HG03460 (cell line): ENCODE measurements around the gene ZNF212.
A peak's percentile ranks its signal among the peaks of the same experiment; 100 is the strongest.
"Not testable (repeated sequence)": the region's sequence is repeated elsewhere in the genome, so short reads cannot be mapped to it uniquely, and the experiment has no call there.

Experiments used
- ATAC-seq: cut with Tn5 transposase; IDR thresholded peaks from one replicate; pipeline ENCODE4 v1.9.1; 2021; ENCODE audit not compliant: unreplicated experiment

Gene ZNF212

DNA sequence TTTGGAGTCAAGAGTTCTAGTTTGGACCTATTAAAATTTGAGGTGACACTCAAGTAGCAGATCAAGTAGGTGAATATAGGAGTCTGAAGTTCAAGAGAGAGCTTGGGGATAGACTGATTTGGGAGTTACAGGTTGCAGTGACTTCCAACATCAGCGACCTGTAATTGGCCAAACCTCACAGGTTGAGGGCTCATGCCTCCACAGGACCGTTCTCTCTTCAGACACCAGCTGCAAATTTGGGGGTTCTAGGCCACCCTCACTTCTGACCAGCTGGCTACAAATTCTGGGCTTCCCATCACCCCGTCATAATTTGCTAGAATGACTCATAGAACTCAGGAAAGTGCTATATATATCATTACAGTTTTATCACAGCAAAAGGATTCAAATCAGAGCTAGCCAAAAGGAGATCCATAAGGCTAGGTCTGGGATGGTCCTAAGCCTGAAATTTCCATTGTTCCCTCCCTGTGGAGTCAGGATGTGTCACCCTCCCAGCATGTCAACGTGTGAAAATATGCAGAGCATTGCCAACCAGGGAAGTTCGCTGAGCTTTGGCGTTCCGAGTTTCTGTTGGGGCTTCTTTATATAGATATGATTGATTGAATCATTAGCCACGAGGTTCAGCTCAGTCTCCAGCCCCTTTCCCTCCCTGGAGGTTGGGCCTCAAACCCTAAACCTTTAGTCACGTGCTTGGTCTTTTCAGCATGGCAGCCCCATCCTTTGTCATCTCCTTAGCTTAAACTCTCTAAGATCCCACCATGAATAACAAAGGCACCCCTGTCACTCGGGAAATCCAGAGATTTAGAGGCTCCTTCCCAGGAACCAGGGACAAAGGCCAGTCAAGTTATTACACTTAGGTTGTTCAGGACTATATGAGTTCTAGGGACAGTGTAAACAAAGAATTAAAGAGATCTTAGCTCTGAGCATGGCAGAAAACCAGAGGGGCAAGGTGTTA is 20.7 kb upstream of the ZNF212 start:
- ATAC-seq, result no peak

DNA sequence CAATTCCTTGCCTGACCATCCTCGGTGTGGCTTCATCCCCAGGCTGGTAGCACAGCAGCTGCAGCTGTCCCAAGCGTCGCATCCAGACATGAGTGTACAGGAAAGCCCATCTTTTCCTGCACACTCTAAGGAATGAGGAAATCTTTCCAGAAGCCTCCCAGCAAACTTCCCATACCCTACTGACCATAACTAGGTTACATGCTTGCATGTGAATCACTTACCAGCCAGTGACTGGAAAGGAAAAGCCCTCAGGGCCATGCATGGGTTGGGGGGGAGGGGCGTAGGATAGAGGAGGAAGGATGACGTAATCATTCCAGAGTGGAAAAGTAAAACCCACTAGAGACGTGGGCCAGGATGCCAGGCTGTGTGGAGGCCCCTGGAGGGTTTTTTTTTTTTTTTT is 18.9 kb upstream of the ZNF212 start:
- ATAC-seq, result no peak

DNA sequence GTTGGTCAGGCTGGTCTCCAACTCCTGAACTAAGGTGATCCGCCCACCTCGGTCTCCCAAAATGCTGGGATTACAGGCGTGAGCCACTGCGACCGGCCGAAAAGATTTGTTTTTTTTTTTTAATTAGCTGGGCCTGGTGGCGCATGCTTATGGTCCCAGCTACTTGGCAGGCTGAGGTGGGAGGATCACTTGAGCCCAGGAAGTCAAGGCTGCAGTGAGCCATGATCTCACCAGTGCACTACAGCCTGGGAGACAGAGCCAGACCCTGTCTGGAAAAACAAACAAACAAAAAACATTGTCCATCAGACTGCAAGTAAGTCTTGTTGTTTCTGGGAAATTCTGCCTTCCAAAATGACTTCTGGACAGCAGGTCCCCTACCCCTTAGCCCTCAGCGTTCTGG is 16.3 kb upstream of the ZNF212 start:
- ATAC-seq, result no peak

DNA sequence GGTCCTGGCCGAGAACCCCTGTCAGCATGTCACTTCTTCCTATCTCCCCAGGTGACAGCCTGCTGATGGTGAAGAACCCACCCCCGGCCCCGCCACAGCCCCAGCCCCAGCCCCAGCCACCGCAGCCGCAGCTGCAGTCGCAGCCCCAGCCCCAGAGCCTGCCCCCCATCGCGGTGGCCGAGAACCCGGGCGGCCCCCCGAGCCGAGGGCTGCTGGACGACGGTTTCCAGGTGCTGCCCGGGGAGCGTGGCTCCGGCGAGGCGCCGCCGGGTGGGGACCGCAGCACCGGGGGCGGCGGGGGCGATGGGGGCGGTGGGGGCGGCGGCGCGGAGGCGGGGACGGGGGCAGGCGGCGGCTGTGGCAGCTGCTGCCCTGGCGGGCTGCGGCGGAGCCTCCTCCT is 15.7 kb upstream of the ZNF212 start:
- no peak for ATAC-seq

DNA sequence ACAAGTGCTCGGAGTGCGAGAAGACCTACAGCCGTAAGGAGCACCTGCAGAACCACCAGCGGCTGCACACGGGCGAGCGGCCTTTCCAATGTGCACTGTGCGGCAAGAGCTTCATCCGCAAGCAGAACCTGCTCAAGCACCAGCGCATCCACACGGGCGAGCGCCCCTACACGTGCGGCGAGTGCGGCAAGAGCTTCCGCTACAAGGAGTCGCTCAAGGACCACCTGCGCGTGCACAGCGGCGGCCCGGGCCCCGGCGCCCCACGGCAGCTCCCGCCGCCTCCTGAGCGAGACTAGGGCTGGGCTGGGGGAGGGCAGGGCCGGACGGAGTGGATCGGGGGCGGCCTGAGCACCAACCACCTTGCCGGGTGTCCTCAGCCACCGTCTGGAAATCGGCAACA is 15.1 kb upstream of the ZNF212 start:
- no peak for ATAC-seq

DNA sequence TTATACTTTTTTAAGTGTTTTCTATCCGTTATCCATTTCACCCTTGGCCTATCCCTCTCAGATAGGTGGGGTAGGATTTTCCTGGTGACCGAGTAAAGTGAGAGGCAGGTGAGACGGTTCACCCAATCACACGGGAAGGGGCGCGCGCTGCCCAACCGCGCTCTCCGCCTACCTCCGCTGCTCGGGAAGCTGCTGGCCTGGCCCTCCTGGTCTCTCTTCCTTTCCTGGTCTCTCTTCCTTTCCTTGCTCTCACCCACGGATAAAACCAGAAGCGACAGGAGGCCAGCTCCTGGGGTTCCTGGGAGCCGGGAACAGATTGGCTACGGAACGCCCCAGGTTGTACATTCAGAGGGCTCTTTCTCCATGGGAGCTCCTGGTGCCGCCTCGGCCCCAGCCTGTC is 14.3 kb upstream of the ZNF212 start:
- no peak for ATAC-seq

DNA sequence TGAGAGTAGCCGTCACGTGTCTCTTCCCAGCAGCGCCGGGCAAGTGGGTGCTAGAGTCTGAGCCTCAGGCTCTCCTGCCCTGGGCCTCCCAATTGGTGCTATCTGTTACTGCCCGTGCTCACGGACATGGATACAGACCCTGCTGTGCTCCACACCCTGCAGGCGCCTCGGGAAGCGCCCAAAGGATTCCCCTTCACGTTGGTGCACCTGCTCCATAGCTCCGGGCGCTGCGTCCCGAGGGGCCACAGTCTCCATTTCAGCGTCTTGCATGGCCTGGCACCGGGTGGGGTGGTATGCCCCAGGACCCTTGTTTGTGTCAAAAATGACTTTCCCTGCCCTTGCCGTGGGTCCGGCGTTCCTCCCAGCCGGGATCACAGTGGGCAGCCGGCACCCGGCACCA is 13.8 kb upstream of the ZNF212 start:
- ATAC-seq, result no peak

DNA sequence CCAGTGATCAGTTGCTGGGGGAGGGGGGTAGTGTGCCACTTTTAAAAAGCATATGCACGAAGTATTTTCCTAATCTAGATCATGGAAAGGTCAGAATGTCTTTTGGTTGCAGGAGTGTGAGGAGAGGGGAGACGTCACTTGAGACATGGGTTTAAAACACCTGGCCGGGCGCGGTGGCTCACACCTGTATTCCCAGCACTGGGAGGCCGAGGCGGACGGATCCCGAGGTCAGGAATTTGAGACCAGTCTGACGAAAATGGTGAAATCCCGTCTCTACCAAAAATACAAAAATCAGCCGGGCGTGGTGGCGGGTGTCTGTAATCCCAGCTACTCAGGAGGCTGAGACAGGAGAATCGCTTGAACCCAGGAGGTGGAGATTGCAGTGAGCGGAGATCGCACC is 13.1 kb upstream of the ZNF212 start:
- not testable (repeated sequence) for ATAC-seq

DNA sequence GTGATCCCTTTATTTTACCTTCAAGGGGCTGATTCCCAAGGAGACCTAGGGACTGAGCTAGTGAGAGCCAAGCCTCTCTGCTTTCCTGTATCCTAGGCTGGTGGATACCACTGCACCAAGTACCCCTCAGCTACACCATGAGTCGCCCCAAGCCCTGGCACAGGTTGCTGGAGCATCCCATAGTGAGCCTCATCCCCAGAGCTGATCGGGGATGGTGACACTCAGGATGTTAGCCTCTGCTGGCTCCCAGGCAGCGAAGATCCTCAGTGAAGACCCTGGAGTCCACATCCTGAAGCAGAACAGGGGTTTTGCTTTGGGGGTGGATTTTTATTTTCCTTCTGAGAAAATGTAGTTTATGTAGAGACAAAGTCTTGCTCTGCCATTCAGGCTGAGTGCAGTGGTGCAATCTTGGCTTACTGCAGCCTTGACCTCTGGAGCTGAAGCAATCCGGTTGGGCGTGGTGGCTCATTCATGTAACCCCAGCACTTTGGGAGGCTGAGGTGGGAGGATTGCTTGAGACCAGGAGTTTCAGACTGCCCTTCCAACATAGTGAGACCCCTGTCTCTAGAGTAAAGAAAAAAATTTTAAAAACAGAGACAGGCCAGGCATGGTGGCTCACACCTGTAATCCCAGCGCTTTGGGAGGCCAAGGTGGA is 12.5 kb upstream of the ZNF212 start:
- ATAC-seq, result no peak

DNA sequence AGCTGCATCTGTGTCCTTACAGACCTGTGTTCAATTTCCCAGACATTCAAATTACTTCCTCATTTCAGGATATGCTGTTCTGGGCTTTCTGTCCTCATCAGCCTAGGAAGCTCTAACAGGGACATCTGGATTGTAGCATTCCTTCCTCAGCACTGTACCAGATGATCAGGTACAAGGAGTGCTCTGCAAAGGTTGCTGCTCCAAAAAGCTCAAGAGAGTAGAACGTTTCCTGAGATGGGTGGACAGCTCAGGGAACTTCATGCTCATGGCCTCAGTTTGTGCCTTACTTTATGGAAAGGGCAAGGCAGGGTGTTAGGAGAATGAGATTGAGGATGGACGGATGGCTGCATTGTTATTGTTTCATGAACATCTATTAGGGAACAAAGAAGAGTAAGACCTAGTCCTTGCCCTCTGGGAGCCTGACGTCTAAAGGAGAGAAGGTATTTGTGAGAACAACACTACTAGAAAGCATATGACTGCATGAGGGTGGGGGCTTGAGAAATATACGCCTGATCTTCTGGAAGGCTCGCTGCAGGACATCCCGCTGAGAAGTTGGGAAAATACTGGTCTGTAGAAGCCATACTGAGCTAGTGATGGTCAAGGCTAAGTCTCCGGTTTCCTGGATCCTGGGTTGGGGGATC is 10.5 kb upstream of the ZNF212 start:
- no peak for ATAC-seq

DNA sequence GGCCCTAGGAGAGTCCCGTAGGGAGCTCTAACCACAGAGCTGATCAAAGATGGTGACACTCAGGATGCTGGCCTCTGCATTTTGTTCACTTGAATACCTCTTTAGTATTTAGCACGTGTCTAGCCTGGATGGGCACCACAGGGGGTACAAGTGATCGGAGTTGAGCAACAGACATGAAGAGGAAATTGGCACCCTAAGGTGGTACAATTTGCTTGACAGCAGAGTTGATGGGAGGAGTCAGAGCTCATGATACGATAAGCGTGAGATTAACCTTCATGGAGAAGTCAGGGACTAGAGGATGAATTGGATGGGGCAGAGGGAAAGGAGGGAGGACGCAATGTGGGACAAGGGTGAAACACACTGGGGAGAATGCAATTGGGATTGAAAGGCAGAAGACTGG is 9.9 kb upstream of the ZNF212 start:
- no peak for ATAC-seq

DNA sequence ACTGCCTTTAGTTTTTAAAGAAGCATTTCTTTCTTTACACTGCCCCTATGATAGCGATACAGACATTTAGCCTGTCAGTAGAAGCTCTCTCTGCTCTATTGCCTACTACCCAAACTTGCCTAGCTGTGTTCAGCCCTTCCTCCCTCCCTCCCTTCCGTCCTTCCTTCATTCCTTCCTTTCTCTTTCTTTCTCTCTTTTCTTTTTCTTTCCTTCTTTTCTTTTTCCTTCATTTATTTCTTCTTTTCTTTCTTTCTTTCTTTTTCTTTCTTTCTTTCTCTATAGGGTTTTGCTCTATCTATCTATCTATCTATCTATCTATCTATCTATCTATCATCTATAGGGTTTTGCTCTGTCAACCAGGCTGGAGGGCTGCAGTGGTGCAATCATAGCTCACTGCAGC is 7.1 kb upstream of the ZNF212 start:
- ATAC-seq, result no peak

DNA sequence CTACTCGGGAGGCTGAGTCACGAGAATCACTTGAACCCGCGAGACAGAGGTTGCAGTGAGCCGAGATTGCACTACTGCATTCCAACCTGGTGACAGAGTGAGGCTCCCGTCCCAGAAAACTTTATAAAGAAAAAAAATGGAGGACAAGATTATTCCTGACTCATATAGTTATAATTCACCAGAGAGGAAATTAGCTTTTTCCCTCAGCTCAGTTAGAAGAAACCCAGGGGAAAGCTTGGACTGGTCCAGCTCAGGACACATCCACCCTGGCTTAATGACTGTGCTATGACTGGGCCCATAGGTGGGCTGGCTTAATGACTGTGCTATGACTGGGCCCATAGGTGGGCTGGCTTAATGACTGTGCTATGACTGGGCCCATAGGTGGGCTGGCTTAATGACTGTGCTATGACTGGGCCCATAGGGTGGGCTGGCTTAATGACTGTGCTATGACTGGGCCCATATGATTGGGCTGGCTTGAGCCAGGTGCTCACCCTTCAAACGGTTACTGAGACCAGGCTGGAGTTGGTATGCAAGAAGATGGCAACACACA is 5.7 kb upstream of the ZNF212 start:
- ATAC-seq, result not testable (repeated sequence)

DNA sequence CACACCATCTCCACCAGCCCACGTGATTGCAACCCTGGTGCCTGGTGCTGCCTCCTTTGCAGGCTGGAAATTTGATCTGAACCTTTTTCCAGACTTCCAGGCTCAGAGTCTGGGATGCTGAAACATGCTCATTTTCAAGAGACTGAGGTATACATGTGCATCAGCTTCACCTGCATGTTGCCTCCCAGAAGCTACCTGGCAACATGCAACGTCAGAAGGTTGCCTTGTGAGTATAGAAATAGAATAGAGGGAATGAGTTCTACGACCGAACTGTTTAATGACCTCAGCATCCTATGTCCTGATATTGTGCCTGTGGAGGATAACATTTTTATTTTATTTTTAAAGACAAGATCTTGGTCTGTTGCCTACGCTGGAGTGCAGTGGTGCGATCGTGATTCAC is 1.9 kb upstream of the ZNF212 start:
- no peak for ATAC-seq

DNA sequence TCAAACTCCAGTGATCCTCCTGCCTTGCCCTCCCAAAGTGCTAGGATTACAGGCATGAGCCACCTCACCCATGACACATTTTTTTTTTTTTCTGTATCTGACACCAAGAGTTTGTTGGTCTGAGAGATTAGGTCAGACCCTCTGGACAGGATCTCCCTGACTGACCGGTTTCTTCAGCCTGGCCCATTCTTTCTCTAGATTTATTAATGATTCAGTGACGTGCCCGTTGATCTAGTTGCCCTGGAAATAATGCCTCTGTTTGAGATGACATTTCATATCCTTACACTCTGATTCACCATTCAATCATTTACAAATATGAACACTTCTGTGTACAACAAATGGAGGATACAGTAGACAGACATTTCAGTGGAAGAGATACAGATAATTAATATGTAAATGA is 1.4 kb upstream of the ZNF212 start:
- ATAC-seq, result no peak

DNA sequence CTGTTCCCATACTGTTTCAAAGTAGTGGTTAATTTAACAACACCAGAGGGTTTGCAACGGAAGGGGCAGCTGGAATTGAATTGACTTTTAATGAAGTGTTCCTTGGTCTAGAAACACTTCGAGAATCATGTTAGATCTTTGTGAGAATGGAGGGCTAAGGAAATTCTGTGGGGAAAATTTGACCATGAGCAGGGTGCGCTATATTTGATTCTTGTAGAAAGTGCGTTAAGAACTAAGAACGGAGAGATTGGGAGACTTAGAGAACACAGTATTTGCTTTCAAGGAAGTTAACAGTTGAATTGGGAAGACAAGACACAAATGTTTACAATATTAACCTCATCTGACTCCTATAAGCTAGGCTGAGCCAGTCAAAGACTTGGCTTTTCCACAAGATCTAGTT is 1.2 kb downstream of the ZNF212 start:
- ATAC-seq, result no peak

DNA sequence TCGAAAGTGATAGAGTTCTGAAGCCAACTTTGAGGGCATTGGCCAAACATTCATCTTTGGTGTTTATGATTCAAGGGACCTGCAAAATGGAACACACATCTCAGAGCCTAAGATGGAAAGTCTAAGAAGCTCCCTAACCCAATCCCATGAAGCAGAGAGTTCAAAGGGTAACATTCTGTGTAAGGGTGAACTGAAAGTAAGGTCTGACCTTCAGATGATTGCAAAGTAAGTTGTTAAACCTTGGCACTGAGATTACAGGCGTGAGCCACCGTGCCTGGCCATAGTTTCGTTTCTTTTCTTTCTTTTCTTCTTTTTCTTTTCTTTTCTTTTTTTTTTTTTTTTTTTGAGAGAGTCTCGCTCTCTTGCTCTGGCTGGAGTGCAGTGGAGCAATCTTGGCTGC is 2.2 kb downstream of the ZNF212 start:
- no peak for ATAC-seq

DNA sequence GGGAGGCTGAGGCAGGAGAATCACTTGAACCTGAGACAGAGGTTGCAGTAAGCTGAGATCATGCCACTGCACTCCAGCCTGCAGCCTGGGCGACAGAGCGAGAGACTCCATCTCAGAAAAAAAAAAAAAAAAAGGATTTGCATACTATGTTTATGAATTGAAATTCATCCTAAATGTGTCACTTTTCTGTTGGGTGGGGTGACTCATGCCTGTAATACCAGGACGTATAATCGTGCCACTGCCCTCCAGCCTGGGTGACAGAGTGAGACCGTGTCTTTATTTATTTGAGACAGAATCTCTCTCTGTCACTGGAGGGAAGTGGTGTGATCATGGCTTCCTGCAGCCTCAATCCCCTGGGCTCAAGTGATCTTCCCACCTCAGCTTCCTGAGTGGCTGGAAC is 5.8 kb downstream of the ZNF212 start:
- ATAC-seq, result peak; percentile 48

DNA sequence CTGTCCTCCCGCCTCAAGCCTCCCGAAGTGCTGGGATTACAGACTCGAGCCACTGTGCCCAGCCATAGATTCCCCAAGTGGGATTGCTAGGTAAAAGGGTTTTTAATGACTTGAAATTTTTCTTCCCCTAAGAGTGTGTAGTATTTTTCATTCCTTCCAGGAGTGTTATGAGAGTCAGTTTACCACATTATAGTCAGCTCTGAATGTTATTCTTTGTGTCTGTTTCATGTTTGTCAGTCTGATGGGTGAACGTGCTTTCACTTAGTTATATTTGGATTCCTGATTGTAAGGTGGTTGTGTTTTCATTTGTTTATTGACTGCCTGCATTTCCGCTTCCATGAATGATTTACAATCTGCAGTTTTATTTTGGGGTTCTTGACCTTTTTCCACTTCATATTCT is 6.3 kb downstream of the ZNF212 start:
- ATAC-seq, result peak; percentile 15

DNA sequence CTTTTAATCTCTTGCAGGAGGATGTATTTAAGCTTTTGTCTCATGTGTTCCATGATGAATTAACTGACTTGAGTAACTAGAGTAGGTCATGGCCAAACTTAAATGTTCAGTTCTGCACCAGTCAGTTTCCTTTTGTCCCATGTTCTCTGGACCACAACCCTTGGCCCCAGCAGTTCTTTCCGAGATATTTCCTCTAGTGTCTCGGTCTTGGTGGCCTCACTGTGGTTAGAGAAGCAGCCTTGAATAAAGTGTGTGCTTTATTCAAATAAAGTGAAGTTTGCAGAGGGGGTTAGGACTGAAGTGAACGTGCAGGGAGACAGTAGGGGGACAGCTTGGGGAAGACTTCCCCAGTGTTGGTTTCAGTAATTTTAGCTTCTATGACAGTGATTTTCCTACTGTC is 9.3 kb downstream of the ZNF212 start:
- ATAC-seq, result no peak

DNA sequence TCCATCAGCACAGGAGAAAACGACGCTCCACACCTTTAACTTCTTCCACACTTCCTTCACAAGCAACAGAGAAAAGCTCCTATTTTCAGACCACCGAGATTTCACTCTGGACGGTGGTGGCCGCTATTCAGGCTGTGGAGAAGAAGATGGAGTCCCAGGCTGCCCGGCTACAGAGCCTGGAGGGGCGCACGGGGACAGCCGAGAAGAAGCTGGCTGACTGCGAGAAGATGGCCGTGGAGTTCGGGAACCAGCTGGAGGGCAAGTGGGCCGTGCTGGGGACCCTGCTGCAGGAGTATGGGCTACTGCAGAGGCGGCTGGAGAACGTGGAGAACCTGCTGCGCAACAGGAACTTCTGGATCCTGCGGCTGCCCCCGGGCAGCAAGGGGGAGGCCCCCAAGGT is 10.7 kb downstream of the ZNF212 start:
- ATAC-seq, result not testable (repeated sequence)

DNA sequence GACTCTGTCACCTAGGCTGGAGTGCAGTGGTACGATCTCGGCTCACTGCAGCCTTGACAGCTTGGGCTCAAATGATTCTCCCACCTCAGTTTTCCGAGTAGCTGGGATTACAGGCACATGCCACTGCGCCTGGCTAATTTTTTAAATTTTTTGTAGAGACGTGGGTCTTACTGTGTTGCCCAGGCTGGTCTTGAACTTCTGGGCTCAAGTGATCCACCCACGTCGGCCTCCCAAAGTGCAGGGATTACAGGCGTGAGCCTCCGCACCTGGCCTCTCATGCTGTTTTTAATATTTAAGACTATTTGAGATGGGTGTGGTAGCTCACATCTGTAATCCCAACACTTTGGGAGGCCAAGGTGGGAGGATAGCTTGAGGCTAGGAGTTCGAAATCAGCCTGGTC is 12.1 kb downstream of the ZNF212 start:
- ATAC-seq, result not testable (repeated sequence)
